Measurements from ENCODE around the gene BLMH. TPM values are rescaled to one million over a fixed set of nuclear protein-coding genes. Genes with fewer than 3 reads are reported as not detected.
"Not testable (repeated sequence)": the region's sequence is repeated elsewhere in the genome, so short reads cannot be mapped to it uniquely, and the experiment has no call there.

Gene BLMH
- total RNA-seq, 1 donor from 2014 or later, result 40.3 TPM

GRCh38 chr17:30234964-30235363 lies 56.8 kb downstream of the BLMH start:
- peak overlapping the region; percentile 66 for H3K4me3 Mint-ChIP-seq
- DNase-seq, result no peak
- H3K27ac Mint-ChIP-seq, result no peak overlapping the region
- ChIA-PET CTCF (interaction anchor here (0.9 kb wide), 1 partner anchor 130 kb away, joined by 4 read pairs; no protein-coding TSS in a partner anchor), POLR2A (no interaction called here)
- peak; percentile 18 for ATAC-seq (ENCODE audit: low read depth)
- H3K9me3 Mint-ChIP-seq, result no peaks in the 10 kb centered on the region
- H3K4me1 Mint-ChIP-seq, result peaks cover 24% of the 10 kb centered on the region
- H3K27me3 Mint-ChIP-seq, result peaks cover 55% of the 10 kb centered on the region
- TF ChIP-seq, protein P1, sequence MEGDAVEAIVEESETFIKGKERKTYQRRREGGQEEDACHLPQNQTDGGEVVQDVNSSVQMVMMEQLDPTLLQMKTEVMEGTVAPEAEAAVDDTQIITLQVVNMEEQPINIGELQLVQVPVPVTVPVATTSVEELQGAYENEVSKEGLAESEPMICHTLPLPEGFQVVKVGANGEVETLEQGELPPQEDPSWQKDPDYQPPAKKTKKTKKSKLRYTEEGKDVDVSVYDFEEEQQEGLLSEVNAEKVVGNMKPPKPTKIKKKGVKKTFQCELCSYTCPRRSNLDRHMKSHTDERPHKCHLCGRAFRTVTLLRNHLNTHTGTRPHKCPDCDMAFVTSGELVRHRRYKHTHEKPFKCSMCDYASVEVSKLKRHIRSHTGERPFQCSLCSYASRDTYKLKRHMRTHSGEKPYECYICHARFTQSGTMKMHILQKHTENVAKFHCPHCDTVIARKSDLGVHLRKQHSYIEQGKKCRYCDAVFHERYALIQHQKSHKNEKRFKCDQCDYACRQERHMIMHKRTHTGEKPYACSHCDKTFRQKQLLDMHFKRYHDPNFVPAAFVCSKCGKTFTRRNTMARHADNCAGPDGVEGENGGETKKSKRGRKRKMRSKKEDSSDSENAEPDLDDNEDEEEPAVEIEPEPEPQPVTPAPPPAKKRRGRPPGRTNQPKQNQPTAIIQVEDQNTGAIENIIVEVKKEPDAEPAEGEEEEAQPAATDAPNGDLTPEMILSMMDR (IDR thresholded peaks at IDR 0.05), result no peak
- intact Hi-C loops (cut with micrococcal nuclease), result loop anchor here (10.0 kb wide), 1 partner anchor 130 kb away; no protein-coding TSS in a partner anchor
- H3K36me3 Mint-ChIP-seq (ENCODE audit: low read depth), result no peaks in the 10 kb centered on the region

DNA sequence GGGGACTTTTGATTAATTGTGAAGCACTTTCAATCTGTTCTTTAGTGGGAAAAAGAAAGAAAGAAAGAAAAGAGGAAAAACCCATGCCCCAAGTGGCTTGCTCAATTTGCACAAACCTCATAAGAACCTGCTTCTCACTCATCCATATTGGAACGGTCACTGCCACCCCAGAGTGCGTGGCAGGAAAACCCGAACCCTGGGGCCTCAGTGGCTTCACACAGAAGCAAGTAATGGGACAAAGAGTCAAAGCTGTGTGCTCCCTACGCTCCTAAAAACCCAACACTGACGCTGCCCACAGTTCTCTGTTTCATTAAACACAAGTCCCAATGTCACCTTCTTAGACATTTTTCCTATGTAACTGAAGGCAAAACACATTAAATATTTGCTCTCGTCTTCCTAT lies 57.4 kb downstream of the BLMH start:
- no peak overlapping the region for H3K27ac Mint-ChIP-seq
- H3K4me1 Mint-ChIP-seq, result peaks cover 24% of the 10 kb centered on the region
- ChIA-PET CTCF (no interaction called here), POLR2A (no interaction called here)
- DNase-seq (no peak), ATAC-seq (ENCODE audit: low read depth) (no peak)
- H3K9me3 Mint-ChIP-seq, result no peaks in the 10 kb centered on the region
- intact Hi-C loops (cut with micrococcal nuclease), result loop anchor here (10.0 kb wide), 1 partner anchor 129 kb away; no protein-coding TSS in a partner anchor
- no peaks in the 10 kb centered on the region for H3K36me3 Mint-ChIP-seq (ENCODE audit: low read depth)
- peaks cover 54% of the 10 kb centered on the region for H3K27me3 Mint-ChIP-seq
- TF ChIP-seq, protein P1 (IDR thresholded peaks at IDR 0.05), result no peak
- no peak overlapping the region for H3K4me3 Mint-ChIP-seq

GRCh38 chr17:30232824-30233427 lies 58.8 kb downstream of the BLMH start:
- POLR2A ChIA-PET, result no interaction called here
- peaks cover 46% of the 10 kb centered on the region for H3K27me3 Mint-ChIP-seq
- no peaks in the 10 kb centered on the region for H3K36me3 Mint-ChIP-seq (ENCODE audit: low read depth)
- H3K4me3 Mint-ChIP-seq, result no peak overlapping the region
- H3K4me1 Mint-ChIP-seq, result peaks cover 24% of the 10 kb centered on the region
- ATAC-seq (ENCODE audit: low read depth), result no peak
- CTCF ChIA-PET, result no interaction called here
- TF ChIP-seq, protein P1 (IDR thresholded peaks at IDR 0.05), result no peak
- DNase-seq, result no peak
- no peaks in the 10 kb centered on the region for H3K9me3 Mint-ChIP-seq
- H3K27ac Mint-ChIP-seq, result no peak overlapping the region
- intact Hi-C loops (cut with micrococcal nuclease), result loop anchor here (10.0 kb wide), 1 partner anchor 128 kb away; no protein-coding TSS in a partner anchor

- H3K4me1 Mint-ChIP-seq, result peaks cover 17% of the 10 kb centered on the region
- H3K4me3 Mint-ChIP-seq, result no peak overlapping the region
- intact Hi-C loops (cut with micrococcal nuclease), result loop anchor here (10.0 kb wide), 1 partner anchor 127 kb away; no protein-coding TSS in a partner anchor
- H3K27me3 Mint-ChIP-seq, result peaks cover 39% of the 10 kb centered on the region
- ATAC-seq (ENCODE audit: low read depth) (no peak), DNase-seq (no peak)
- no peak overlapping the region for H3K27ac Mint-ChIP-seq
- no peaks in the 10 kb centered on the region for H3K36me3 Mint-ChIP-seq (ENCODE audit: low read depth)
- ChIA-PET POLR2A (no interaction called here), CTCF (interaction anchor here (1.5 kb wide), 1 partner anchor 107 kb away, joined by 5 read pairs; no protein-coding TSS in a partner anchor)
- TF ChIP-seq, protein P1 (IDR thresholded peaks at IDR 0.05), result no peak
- H3K9me3 Mint-ChIP-seq, result no peaks in the 10 kb centered on the region
Measured at GRCh38 chr17:30232015-30232823, 59.5 kb downstream of the BLMH start.

- ChIA-PET POLR2A (no interaction called here), CTCF (no interaction called here)
- H3K4me1 Mint-ChIP-seq, result peaks cover 9% of the 10 kb centered on the region
- H3K4me3 Mint-ChIP-seq, result no peak overlapping the region
- ATAC-seq (ENCODE audit: low read depth) (no peak), DNase-seq (no peak)
- peaks cover 33% of the 10 kb centered on the region for H3K27me3 Mint-ChIP-seq
- H3K27ac Mint-ChIP-seq, result no peak overlapping the region
- H3K36me3 Mint-ChIP-seq (ENCODE audit: low read depth), result no peaks in the 10 kb centered on the region
- H3K9me3 Mint-ChIP-seq, result no peaks in the 10 kb centered on the region
- intact Hi-C loops (cut with micrococcal nuclease), result loop anchor here (10.0 kb wide), 1 partner anchor 126 kb away; no protein-coding TSS in a partner anchor
- TF ChIP-seq, protein P1 (IDR thresholded peaks at IDR 0.05), result no peak
Measured at GRCh38 chr17:30230596-30231125, 61.1 kb downstream of the BLMH start.

- H3K4me3 Mint-ChIP-seq; H3K4me1 Mint-ChIP-seq; POLR2A ChIA-PET; CTCF ChIA-PET; H3K27ac Mint-ChIP-seq; H3K9me3 Mint-ChIP-seq; DNase-seq; H3K36me3 Mint-ChIP-seq (ENCODE audit: low read depth); ATAC-seq (ENCODE audit: low read depth): not testable (repeated sequence)
- intact Hi-C loops (cut with micrococcal nuclease), result loop anchor here (10.0 kb wide), 1 partner anchor 125 kb away; no protein-coding TSS in a partner anchor
- H3K27me3 Mint-ChIP-seq, result peaks cover 30% of the 10 kb centered on the region
Measured at GRCh38 chr17:30230009-30230408, 61.7 kb downstream of the BLMH start.

All from activated B cell treated with CpG ODN at 0.5 μM for 24 hours (primary cell).